GM20431 (cell line): ENCODE measurements around the gene CNOT1.
"Not testable (repeated sequence)": the region's sequence is repeated elsewhere in the genome, so short reads cannot be mapped to it uniquely, and the experiment has no call there.

Experiments
- in situ Hi-C: fragments of 300-500 bp; cut with MseI, MboI; formaldehyde crosslinking; loops from one replicate; pipeline ENCODE4 v1.15.0; 2020; ENCODE audit warnings: low sequenced_read_pairs; ENCODE audit not compliant: unreplicated experiment

CNOT1 gene

DNA sequence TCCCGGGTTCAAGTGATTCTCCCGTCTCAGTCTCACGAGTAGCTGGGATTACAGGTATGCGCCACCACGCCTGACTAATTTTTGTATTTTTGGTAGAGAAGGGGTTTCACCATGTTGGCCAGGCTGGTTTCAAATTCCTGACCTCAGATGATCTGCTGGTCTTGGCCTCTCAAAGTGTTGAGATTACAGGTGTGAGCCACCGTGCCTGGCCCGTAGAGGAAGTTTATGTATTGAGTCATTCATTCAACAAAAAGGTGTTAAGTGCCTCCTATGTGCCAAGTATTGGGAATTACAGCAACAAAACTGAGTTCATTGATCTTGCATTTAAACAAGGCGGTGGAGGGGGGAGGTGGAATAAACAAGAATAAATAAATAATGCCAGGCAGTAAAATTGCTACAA lies 10.2 kb upstream of the CNOT1 start:
- in situ Hi-C loops = no loop called here

GRCh38 chr16:58639230-58639629 lies 9.6 kb upstream of the CNOT1 start:
- in situ Hi-C loops = no loop called here

DNA sequence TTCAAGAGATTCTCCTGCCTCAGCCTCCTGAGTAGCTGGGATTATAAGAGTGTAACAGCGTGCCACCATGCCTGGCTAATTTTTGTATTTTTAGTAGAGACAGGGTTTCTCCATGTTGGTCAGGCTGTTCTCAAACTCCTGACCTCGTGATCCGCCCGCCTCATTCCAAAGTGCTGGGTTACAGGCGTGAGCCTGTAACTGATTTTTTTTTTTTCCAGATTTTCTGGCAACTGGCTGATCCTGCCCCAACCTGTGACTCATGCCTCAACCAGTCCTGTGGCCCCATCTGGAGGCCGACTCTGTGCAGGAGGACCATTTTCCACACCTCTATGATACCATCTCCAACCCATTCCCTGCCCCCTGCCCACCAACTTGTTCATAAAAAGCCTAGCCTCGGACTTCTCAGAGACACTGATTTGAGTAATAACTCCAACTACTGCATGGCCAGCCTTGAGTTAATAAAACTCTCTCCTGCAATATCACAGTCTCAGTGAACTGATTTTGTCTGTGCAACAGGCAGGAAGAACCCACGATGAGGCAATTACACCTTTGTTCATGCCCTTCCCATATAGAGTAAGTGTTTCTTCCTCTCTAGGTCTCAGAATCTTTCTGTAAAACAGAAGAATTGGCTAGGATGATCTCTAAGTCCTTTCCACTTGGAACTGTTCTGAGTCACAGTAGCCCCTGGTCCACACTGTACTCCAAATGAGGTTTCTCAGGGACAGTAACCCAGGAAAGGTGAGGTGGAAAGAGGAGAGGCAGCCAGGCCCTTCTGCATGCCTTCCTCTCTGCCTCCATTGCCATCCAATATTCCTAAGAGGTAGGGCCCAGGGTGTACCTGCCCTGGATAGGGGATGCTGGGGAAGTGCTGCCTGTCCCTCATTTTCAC lies 8.8 kb upstream of the CNOT1 start:
- in situ Hi-C loops = no loop called here

DNA sequence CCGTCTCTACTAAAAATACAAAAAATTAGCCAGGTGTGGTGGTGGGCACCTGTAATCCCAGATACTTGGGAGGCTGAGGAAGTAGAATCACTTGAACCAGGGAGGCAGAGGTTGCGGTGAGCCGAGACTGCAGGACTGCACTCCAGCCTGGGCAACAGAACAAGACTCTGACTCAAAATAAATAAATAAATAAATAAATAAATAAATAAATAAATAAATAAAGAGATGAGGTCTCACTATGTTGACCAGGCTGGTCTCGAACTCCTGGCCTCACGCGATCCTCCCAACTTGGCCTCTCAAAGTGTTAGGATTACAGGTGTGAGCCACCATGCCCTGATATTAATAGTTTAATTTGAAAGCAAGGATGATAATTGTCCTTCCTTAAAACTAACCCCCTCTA lies 7.4 kb upstream of the CNOT1 start:
- in situ Hi-C loops = not testable (repeated sequence)

- in situ Hi-C loops = no loop called here
These were observed 6.8 kb upstream of the CNOT1 start for GRCh38 chr16:58636466-58636865.

GRCh38 chr16:58635502-58635901 lies 5.9 kb upstream of the CNOT1 start:
- in situ Hi-C loops = no loop called here

DNA sequence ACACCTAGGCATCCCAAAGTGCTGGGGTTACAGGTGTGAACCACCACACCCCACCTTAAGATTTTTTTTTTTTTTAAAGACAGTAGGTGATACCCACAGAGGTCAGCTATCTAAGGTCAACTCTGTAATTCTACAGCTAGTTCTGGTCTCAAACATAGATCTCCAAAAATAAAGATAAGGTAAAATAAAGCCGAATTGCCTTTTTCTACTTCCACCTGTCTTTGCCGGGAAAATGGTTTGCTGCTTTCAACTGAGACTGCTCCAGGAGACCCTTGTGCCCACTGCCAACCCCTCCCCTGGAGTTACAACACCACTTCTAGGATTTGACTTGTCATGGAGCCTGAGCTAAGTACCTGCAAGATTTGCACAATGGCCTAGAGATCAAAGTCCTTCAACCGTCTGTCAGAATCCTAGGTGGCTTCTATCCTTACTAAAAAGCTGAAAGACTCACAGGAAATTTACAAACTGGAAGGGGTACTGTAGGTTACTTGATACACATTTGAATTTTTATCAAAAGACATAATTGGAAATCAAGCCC lies 4.7 kb upstream of the CNOT1 start:
- in situ Hi-C loops = no loop called here

GRCh38 chr16:58628845-58629732 lies 537 bp downstream of the CNOT1 start:
- in situ Hi-C loops = no loop called here

DNA sequence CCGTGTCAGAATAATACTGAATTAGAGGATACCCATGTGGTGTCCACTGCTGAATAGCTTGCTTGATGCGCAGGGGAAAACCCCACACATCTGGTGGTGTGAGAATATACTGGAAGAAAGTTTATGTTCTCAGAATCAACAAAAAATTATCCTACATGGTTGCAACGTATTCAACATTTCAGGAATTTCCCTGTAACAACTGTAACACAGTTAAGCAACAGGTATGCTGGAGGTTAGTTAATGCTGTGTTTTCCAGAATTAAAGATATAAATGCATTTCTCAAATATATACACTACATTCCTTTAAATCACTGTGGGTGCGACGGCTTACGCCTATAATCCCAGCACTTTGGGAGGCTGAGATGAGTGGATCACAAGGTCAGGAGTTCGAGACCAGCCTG lies 5.4 kb downstream of the CNOT1 start:
- in situ Hi-C loops = no loop called here

- in situ Hi-C loops = no loop called here
These were observed 9.2 kb downstream of the CNOT1 start for GRCh38 chr16:58620396-58620795.

DNA sequence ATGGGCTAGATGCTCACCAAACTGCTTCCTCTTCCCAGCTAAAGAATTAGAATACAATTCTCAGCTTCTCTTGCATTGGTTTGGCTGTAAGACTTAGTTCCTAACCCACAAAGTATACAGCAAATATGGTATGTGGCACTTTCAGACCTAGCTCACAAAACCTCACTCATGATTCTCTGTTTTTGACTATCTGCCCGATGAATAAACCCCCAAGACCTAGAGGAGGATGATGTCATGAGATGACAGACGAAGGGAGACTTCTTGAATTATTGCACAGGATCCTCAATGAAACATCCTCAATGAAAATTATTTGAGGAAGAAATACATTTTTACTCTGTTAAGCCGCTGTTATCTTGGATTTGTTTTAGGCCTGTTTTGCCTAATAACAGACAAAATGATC lies 14.3 kb downstream of the CNOT1 start:
- in situ Hi-C loops = no loop called here

GRCh38 chr16:58614860-58615259 lies 14.8 kb downstream of the CNOT1 start:
- in situ Hi-C loops = no loop called here

- in situ Hi-C loops = no loop called here
These were observed 15.4 kb downstream of the CNOT1 start for GRCh38 chr16:58614212-58614611.

GRCh38 chr16:58612965-58613364 lies 16.7 kb downstream of the CNOT1 start:
- in situ Hi-C loops = not testable (repeated sequence)

GRCh38 chr16:58608601-58609136 lies 21.0 kb downstream of the CNOT1 start:
- in situ Hi-C loops = no loop called here

DNA sequence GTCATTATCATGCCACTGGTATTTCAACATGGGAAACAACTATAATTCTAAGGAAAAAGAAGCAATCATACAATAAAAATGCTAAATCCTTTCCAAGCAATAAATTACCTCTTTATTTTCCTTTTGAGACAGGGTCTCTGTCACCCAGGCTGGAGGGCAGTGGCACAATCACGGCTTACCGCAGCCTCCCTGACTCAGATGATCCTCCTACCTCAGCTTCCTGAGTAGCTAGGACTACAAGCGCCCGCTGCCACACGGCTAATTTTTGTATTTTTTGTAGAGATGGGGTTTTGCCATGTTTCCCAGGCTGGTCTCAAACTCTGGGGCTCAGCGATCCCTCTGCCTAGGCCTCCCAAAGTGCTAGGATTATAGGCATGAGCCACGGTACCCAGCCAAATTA lies 24.1 kb downstream of the CNOT1 start:
- in situ Hi-C loops = no loop called here

DNA sequence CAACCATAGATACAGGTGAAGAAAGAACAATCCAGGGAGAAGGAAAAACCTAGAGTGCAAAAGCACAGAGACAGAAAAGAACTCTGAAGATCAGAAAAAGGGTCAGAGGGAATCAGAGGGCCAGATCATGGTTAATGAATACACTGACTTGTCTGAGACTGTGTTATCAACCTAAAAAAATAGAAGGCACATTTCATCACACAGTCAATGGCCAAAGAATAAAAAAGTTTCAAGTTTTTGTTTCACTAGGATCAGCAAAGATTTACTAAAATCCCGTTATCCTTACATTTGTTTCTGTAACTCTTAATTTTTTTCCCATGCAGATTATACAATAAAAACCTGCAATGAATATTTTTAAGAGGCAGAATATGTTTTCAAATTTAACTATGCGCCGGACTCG lies 38.5 kb downstream of the CNOT1 start:
- in situ Hi-C loops = no loop called here

DNA sequence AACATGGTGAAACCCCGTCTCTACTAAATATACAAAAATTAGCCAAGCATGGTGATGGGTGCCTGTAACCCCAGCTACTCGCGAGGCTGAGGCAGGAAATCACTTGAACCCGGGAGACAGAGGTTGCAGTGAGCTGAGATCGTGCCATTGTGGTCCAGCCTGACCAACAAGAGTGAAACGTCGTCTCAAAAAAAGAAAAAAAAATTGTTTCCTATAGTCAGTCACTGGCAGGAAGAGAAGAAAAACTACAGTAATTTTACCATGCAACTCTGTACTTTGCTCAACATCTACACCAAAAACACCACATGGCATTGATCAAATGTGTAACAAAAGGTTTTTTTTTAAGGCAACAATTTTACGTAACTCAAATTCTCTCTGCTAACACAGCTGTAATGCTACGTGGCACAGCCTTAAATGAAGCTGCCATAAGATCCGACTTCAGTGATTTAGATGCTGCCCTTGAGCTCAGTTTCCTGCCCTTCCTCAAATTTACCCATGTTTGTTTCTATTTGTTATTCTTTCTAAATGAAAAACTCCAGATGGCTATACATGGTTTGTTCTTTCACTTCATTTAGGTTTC lies 40.2 kb downstream of the CNOT1 start:
- in situ Hi-C loops = no loop called here

DNA sequence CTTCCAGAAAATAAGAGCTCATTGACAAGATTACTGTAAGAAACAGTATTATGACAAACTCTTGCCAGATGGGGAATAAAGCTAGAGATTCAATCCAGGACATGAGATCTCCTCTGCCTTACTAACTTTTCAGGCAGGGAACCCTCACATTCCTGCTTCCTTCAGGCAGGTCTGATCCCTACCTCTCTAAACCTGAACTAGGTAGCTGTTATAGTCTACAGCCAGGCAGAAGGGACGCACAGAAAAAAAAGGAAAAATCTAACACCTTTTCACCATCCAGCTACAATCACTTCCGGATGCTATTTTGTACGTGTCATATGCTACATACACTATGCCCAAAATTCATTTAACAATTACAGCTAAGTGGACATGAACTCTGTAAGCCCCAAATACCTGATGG lies 41.2 kb downstream of the CNOT1 start:
- in situ Hi-C loops = no loop called here

GRCh38 chr16:58586340-58587030 lies 43.1 kb downstream of the CNOT1 start:
- in situ Hi-C loops = no loop called here
